Hematopoietic multipotent progenitor cell treated with erythropoietin and hydrocortisone succinate and interleukin-3 and kit ligand, for 17 days (in vitro differentiated cells): Measurements from ENCODE around the gene PERM1.
"Not testable (repeated sequence)": the region's sequence is repeated elsewhere in the genome, so short reads cannot be mapped to it uniquely, and the experiment has no call there.

ENCODE experiments used
- DNase-seq: peaks from one replicate; pipeline ENCODE4 v3.0.0-alpha.2; 2015; ENCODE audit warnings: low spot score

PERM1 gene

GRCh38 chr1:981955-982558, at the start of gene PERM1:
PERM1 (minus strand) TSS chr1:982093; CDS start chr1:981029, 1,064 bp downstream.
- no peak for DNase-seq

- DNase-seq, result not testable (repeated sequence)
Measured at GRCh38 chr1:1030867-1031658, 49.2 kb upstream of the PERM1 start.

- no peak for DNase-seq
Measured at GRCh38 chr1:1027791-1028190, 45.9 kb upstream of the PERM1 start.

- no peak for DNase-seq
Measured at GRCh38 chr1:1026599-1027413, 44.9 kb upstream of the PERM1 start.

- no peak for DNase-seq
Measured at GRCh38 chr1:1025730-1026129, 43.8 kb upstream of the PERM1 start.

GRCh38 chr1:1024771-1025699, 43.1 kb upstream of the PERM1 start:
- DNase-seq, result no peak

GRCh38 chr1:1024149-1024770, 42.4 kb upstream of the PERM1 start:
- peak; percentile 58 for DNase-seq

- no peak for DNase-seq
Measured at GRCh38 chr1:1023700-1024099, 41.8 kb upstream of the PERM1 start.

GRCh38 chr1:1022302-1023009, 40.6 kb upstream of the PERM1 start:
- DNase-seq, result no peak

GRCh38 chr1:1021920-1022259, 40.0 kb upstream of the PERM1 start:
- DNase-seq, result no peak

- DNase-seq, result peak; percentile 29
Measured at GRCh38 chr1:1021010-1021919, 39.4 kb upstream of the PERM1 start.

- peak; percentile 30 for DNase-seq
Measured at GRCh38 chr1:1020415-1021009, 38.6 kb upstream of the PERM1 start.

GRCh38 chr1:1020000-1020404, 38.1 kb upstream of the PERM1 start, which contains the start of gene AGRN:
AGRN (plus strand) TSS chr1:1020120; CDS start chr1:1020173, 53 bp downstream.
- peak; percentile 41 for DNase-seq

- peak; percentile 81 for DNase-seq
Measured at GRCh38 chr1:1019122-1019999, 37.5 kb upstream of the PERM1 start.

GRCh38 chr1:1018321-1018685, 36.4 kb upstream of the PERM1 start:
- DNase-seq, result not testable (repeated sequence)

- DNase-seq, result not testable (repeated sequence)
Measured at GRCh38 chr1:1017397-1018320, 35.8 kb upstream of the PERM1 start.
